Stimulated activated CD4-positive, alpha-beta T cell treated with anti-CD3 and anti-CD28 coated beads, Interleukin-1b, Interleukin-23, amount 100 ng/mL, for 4 hours (primary cell): Measurements from ENCODE around the gene KIF1A.
A peak's percentile ranks its signal among the peaks of the same experiment; 100 is the strongest.
"Not testable (repeated sequence)": the region's sequence is repeated elsewhere in the genome, so short reads cannot be mapped to it uniquely, and the experiment has no call there.

Experiments
- DNase-seq, 2 donors: peaks; one replicate each; pipeline ENCODE4 v3.0.0-alpha.2; 2020; ENCODE audit warnings: low read depth in 2 of 2

Gene KIF1A

DNA sequence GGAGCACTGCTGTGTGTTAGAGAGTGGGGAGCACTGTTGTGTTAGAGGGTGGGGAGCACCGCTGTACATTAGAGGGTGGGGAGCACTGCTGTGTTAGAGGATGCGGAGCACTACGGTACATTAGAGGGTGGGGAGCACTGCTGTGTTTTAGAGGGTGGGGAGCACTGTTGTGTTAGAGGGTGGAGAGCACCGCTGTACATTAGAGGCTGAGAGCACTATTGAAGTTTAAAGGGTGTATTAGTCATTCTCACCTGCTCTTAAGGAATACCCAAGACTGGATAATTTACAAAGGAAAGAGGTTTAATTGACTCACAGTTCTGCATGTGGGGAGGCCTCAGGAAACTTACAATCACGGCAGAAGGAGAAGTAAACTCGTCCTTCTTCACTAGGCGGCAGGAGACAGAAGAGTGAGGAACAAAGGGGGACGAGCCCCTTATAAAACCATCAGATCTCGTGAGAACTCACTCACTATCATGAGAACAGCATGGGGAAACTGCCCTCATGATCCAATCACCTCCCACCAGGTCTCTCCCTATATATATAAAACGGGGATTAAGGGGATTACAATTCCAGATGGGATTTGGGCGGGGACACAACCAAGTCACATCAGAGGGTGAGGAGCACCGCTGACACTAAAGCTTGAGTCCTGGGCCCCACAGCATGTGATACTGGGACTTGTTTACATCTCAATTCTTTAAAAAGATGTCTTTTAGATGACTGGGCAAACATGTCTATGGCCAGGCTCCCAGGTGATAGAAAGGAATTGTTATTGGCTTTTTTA lies 29.1 kb upstream of the KIF1A start:
- no peak for DNase-seq

DNA sequence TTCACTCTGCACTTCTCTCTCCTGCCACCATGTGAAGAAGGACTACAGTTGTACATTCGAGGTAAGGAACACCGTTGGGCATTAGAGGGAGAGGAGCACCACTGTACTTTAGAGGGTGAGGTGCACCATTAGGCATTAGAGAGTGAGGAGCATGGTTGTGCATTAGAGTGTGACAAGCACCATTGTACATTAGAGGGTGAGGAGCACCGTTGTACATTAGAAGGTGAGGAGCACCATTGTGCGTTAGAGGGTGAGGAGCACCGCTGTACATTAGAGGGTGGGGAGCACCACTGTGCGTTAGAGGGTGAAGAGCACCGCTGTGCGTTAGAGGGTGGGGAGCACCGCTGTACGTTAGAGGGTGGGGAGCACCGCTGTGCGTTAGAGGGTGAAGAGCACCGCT lies 27.8 kb upstream of the KIF1A start:
- no peak for DNase-seq

DNA sequence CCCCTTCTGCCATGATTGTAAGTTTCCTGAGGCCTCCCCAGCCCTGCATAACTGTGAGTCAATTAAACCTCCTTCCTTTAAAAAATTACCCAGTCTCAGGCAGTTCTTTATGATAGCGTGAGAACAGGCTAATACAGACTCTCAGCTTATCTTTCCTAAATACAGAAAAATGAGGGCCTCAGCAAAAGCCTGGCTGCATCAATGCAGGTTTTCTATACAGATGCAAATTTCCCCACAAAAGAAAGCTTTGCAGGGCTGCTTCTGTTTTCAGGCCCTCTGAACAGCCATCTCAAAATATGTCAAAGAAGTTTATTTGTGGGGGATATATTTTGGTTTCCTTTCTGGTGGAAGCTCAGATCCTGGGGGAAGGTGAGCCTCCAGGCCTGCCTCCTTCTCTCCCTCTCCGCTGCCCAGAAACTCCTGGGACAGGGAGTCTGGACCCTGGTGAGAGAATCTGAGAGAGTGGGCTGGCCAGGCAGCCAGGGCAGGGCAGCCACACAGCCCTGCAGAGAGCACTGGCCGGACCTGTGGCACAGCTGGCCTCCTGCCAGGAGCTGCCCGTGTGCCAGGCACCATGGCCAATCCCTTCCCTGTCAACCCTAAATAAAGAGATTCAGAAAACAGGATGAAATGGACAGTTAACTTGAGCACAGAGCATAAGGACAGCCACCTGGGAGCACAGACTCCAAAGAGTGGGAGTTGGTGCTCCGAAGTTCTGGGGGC lies 27.0 kb upstream of the KIF1A start:
- DNase-seq, result no peak

DNA sequence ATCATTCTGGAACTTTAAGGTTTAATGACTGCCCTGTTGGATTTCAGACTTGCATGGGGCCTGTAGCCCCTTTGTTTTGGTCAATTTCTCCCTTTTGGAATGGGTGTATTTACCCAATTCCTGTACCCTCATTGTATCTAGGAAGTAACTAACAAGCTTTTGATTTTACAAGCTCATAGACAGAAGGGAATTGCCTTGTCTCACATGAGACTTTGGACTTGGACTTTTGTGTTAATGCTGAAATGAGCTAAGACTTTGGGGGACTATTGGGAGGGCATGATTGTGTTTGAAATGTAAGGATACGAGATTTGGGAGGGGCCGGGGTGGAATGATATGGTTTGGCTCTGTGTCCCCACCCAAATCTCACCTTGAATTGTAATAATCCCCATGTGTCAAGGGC lies 26.3 kb upstream of the KIF1A start:
- DNase-seq, result not testable (repeated sequence)

DNA sequence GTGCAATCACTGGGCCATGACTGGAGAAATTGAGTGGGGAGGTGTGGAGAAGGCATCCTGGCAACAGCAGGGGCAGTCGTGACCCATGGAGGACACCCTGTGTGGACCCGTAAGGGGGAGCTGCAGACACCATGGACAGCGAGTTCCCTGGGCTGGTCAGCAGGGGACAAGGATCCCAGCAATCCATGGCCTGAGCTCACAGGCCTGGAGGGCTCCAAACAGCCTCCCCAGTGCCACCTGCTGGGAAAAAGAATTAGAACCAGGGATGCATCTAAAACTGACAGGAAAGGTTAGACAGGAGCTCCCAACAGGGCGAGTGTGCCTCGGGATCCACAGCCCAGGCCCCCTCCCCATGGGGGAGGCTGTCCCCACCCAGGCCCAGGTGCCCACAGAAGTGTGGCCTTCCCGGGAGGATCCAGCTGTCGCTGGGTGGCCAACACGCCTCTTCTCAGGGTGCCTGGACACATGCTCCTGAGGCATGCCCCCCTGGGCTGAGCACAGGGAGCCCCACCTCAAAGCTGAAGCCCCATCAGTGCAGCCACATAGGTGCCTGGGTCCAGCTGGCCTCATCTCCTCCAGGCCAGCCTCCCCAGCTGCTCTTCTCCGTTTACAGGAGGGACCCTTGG lies 20.5 kb upstream of the KIF1A start:
- DNase-seq, result no peak

DNA sequence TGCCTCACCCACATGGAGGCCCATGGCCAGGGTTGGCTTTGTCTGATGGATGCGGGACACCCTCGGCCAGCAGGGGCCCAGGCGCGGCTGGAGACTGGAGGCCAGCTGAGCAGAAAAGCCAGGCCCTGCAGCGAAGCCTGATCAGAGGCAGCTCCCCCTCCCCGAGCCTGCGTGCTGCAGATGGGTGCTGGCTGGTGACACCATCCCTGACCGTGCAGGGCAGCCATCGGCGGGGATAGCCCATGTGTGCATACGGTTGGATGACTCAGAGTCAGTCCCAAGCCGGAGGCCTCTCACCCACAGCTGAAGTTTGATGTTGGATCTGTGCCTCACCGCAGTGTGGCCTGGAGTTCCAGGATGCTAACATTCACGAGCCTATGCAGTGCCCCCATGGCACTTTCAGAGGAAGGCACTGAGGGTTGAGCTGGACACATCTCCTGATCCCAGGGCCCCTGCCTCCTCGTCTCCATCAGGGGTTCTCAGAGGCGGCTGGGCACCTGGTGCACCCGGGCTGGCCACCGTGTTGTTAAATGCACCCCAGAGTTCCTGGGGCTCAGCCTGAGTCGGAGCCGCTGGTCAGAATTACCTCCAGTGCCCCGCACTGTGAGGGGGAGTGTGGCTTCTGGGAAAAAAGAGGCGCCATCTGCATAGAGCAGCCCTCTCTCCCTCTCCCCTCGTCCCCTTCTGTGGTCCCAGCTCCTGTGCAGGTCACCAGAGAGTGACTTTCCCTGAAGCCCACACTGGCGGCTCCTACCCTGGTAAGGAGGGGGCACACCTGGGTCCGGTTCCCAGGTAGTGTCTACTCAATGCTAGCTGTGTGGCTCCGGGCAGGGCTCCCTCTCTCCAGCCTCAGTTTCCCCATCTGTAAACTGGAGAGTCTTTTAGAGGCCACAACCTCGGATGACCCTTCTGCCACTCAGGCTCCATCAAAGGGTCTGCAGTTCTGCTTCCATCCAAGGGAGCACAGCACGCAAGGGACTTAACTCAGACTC lies 19.4 kb upstream of the KIF1A start:
- DNase-seq, result no peak

DNA sequence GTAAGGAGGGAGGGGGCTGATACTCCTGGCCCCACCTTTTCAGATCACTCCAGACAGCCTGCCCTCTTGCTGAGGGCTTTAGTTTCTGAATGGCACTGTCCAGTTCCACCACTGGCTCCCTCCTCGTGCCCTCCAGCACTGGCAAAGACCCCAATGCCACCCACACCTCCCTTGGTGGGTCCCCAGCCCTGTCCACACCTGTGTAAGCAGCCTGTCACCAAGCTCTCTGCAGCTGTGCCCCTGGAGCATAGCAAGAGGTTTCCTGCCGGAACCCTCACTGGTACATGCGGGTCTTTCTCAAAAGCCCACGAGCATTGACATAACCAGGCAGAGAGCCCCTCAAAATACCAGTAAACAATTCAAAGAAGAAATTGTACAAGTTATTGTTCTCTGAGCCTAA lies 17.6 kb upstream of the KIF1A start:
- no peak for DNase-seq

DNA sequence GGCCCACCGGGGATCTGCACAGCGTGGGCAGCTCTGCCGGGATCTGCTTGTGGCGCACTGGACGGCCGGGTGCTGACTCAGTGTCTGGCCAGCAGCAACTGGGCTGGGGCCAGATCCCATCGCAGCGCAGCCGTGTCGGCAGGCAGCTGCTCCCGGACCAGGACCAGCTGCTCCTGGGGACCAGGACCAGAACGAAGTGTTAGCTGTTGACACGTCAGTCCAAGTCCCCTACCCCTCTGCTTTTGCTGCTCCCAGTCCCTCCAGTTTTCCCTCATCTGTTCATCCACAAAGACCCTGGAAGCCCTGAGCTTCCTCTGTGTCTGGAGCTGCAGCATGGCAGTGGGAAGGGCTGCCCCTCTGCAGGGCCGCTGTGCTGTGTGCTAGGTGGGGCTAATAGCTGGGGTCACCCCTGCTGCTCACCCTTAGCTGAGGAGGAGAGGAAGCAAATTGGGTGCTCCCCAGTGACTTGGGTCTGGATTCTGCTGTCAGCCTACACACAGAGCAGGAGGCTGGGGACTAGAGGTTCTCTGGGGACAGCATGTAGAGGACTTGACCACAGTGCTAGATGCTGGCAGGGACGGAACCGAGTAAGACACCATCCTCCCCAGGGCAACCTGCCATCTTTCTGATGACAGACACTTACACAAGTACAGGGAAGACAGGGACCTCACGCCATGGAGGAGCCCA lies 16.9 kb upstream of the KIF1A start:
- no peak for DNase-seq

DNA sequence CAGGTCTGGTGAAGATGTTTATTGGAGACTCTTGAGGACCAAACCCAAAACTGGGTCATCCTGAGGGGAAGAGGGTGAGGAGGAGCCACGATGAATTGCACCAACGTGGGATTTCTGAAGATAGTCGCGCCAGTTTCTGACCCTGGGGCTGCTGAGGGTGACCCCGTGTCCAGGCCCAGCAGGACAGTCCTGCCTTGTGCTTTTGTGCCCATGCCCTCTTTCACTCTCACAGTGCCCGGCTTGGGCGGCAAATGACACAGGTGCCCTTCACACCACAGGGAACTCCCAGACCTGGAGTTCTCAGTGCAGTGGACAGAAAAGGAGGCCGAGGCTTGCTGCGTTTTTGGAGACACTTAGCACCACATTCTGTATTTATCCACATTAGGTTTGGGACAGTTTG lies 15.5 kb upstream of the KIF1A start:
- DNase-seq, result no peak

DNA sequence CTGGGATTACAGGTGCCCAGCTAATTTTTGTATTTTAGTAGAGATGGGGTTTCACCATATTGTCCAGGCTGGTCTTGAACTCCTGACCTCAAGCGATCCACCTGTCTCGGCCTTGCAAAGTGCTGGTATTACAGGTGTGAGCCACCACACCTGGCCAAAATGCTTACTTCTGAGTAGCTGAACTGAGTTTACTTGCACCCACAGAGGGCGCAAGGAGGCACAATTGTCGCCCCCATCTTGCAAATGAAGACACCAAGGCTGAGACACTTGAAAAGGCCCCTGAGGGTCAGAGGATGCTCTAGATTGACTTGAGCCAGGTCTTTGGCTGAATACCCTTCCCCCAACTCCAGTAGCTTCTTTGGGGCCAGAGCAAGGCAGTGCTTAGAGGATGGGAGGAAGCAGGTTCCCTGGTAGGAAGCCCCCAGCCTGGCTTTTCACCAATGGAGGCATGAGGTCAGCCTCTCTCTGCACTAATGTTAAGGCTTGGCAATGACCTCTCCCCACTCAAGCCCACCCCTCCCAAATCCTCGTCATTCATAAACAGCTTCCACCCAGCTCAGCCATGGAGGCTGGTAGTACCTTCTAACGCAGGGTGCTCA lies 14.5 kb upstream of the KIF1A start:
- DNase-seq, result no peak

DNA sequence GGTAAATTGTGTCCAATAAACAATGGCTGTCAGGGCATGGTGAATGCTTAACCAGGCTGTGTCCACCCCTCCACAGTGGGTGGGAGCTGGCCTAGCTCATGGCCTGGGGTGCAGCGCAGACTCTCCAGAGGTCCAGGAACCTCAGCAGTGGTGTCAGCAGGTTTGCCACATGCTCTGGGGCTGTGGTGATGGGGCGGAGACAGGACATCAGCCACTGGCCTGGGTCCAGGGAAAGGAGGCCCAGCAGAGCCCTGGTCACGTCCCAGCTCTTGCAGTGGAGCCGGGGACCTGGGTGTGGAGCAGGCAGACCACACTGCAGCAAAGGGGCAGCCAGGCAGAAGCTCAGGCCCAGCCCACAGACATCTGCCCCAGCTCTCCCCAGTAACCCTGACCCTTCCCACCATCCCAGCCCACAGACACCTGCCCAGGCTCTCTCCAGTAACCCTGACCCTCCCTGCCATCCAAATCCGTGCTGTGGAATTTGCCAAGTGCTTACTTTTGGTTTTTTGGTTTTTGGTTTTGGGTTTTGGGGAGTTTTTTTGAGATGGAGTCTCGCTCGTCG lies 13.8 kb upstream of the KIF1A start:
- no peak for DNase-seq

DNA sequence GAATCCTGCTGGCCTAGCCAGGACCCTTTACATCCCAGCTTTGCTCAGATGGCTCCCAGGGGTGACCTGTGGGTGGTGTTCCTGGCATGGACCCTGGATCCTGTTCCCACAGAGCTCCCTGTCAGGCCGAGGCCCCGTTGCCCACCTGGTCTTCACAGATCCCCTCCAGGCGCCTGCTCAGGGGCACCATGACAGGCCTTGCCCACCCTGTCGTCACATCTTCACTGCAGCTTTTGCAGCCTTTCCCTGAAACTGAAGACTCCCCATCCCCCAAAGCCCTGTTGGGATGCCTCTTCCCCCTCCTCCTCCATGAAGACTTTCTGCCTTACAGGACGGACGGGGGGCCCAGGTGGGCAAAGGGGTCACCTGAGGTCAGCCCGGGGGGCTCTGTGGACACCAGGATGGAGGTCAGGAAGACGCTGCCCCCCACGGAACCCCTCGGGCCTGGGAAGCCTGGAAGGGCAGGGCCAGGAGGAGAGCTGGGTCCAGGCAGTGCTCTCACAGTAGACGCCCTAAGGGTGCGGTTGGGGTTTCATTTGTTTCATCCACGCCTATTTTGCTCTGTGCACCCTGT lies 13.0 kb upstream of the KIF1A start:
- DNase-seq, result no peak

DNA sequence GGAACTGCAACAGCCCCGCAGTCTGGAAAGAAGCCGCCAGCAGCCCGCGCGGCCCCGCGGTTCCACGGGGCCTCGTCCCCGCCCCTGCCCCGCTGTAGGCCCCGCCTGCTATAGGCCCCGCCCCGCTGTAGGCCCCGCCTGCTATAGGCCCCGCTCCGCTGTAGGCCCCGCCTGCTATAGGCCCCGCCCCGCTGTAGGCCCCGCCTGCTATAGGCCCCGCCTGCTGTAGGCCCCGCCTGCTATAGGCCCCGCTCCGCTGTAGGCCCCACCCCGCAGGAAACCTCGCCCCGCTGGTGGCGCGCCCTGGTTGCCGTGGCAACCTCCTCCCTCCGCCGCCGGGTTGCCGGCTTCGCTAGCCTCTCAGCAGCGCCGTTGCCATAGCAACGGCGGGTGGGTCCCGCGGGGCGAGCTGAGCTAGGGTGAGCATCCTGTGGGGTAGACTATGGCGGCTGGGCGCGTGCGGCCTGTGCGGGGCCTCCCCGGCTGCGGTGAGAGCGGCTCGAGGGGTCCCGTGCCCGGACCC lies 12.2 kb upstream of the KIF1A start:
- DNase-seq, result peak; percentile 93

DNA sequence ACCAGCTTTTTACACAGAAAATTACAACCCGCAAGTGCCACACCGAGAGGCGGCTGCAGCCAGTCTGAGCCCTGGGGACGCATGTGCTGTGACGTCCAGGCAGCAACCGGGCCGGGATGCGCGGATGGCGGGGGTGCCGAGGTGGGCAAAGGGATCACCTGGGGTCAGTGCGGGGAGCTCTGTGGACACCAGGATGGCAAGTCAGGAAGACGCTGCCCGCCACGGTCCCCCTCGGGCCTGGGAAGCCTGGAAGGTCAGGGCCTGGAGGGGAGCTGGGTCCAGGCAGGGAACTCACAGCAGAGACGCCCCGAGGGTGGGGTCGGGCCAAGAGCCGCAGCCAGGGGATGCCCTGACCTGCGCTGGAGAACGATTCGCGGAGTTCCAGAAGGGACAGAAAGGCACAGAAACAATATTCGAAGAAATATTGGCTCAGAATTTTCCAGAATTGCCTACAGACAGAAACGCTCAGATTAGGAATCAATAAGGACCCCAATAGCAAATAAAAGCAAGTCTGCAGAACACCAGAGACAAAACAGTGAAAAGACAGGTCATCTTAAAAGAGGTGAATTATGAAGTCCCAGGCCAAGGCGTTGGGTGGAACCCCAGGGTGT lies 11.7 kb upstream of the KIF1A start:
- DNase-seq, result no peak

DNA sequence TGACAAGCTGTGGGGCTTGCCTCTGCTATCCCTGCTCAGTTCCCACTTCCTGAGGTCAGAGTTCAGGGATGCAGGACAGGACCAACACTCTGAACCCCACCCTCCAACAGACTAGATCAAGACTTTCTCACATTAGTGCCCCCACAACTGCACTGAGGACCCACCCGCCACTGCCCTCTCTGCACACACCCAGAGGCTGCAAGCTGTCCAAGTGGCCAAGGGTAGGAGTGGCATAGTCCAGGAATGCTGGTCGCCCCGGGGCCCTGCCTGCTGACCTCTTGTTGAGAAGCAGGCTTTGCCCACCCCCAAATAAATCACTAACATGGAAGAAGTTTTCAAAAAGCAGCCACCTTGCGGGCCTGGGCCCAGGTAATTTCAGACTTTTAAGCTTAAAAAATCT lies 5.5 kb upstream of the KIF1A start:
- DNase-seq, result no peak

DNA sequence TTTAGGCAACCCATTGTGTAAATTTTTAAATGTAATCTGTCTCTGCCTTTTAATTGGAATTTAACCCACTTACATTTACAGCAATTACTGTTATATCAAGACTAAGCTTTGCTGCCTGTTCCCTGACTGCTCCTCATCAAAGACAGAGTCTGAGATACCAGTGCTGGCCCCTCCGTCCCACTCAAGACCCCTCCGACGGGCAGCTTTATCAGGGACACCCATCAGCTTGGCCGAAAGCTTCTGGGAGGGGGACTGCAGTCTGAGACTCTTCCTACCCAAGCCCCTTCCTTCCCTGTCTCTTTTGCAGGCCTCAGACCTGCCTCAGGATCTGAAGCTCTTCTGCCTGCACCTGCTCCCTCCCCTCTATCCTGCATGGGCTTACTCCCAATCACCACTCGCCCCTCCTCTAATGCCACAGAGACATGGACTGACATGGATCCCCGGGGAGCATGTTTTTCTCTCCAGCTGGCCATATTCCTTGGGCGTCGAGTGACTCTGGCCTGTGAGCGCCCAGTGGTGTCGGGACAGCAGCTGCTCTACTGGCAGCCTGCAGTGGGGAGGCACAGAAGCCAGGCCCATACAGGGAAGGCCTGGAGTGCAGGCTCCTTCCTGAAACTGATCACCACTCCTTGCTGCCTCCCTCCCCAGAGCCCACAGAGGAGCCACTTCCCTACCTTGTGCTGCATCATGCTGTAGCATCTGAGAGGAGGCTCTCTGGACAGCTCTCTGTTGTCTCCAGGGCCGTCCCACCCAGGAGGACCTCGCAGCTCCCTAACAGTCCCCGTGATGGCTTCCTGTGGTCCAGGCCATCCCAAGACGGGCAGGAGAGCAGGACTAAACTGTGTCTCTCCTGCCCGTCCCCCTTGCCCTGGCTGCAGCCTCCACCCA lies 3.7 kb upstream of the KIF1A start:
- no peak for DNase-seq

DNA sequence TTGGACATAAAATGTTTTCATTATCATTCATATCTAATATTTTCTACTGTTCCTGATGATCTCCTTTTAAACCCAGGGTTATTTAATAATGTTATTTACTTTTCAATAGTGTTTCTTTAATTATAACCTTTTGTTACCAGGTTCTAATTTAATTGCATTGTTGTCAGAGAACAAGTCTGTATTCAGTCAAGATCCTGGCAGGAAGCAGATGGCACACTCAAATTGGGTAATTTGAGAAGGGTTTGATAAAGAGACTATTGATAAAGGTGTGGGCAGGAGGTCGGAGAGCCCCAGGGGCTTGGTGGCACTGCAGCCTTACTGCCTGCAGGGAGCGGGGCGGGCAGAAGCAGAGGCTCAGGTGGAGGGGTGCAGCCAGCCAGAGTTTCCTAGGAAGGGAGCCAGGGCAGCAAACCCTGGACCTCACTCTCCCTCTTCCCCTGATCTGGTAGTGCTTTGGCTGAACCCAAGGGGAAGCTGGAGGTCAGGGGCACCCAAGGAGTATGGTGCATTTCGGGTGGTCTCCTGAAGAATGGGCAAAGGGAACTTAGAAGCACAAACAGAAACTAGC lies 2.3 kb upstream of the KIF1A start:
- DNase-seq, result no peak

DNA sequence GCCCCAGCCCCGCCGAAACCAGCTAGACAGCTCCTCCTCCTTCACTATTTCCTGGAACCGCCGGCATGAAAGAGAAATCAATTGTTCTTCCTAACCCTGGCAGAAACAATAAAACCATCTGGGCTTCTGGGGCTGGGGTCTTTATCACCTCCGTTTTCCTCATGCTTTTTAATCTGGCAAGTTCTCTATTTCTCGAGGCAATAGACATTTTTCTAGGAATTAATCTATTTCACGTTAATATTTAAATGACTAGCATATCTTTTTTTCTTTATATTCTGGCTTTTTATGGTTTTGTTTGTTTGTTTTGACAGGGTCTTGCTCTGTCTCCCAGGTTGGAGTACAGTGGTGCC lies 1.4 kb upstream of the KIF1A start:
- DNase-seq, result no peak
